ENCODE results near the gene DOCK1.

DNA sequence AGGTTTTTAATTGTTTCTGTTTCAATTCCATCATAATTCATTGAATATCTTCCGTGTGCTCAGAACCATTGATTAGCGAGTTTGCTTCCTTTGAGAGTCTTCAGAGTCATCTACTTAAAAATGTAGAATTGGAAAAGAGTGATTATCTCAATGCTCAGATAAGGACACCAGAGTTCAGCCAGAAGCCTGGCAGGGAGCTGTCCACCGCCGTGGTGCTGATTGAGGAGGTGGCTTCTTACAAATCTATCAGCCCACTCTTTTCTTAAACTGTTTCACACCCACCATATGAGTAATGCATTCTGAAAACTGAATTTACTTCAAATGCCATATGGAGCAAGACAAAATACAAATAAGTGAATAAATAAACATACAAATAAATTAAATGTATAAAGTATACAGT lies 211.9 kb downstream of the DOCK1 start:
- TF ChIP-seq, protein P1, sequence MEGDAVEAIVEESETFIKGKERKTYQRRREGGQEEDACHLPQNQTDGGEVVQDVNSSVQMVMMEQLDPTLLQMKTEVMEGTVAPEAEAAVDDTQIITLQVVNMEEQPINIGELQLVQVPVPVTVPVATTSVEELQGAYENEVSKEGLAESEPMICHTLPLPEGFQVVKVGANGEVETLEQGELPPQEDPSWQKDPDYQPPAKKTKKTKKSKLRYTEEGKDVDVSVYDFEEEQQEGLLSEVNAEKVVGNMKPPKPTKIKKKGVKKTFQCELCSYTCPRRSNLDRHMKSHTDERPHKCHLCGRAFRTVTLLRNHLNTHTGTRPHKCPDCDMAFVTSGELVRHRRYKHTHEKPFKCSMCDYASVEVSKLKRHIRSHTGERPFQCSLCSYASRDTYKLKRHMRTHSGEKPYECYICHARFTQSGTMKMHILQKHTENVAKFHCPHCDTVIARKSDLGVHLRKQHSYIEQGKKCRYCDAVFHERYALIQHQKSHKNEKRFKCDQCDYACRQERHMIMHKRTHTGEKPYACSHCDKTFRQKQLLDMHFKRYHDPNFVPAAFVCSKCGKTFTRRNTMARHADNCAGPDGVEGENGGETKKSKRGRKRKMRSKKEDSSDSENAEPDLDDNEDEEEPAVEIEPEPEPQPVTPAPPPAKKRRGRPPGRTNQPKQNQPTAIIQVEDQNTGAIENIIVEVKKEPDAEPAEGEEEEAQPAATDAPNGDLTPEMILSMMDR (IDR thresholded peaks at IDR 0.05) = no peak
- TF ChIP-seq EP300 (IDR thresholded peaks at IDR 0.05) = no peak
